ENCODE results near the gene TANC1. TPM values are rescaled to one million over a fixed set of nuclear protein-coding genes. Genes with fewer than 3 reads are reported as not detected.

TANC1 gene
- total and polyA plus RNA-seq, 2 experiments from 2014 or later = 2.8 to 9.5 TPM

GRCh38 chr2:159012142-159012541, 43.7 kb downstream of the TANC1 start:
- H4K20me1 ChIP-seq (replicated peaks; ENCODE audit: insufficient read depth) = no peaks in the 10 kb centered on the region
- H3K27ac ChIP-seq (ENCODE audit: low read depth) = no peak overlapping the region
- H3K4me3 ChIP-seq = no peak overlapping the region
- H2AFZ ChIP-seq = no peak overlapping the region
- ATAC-seq (no peak), DNase-seq (ENCODE audit: low spot score) (no peak)
- H3K4me1 ChIP-seq (ENCODE audit: insufficient read depth) = no peaks in the 10 kb centered on the region
- Mint-ChIP-seq H3K4me1 (peaks cover 7% of the 10 kb centered on the region), H3K36me3 (ENCODE audit: low read depth) (peaks cover 35% of the 10 kb centered on the region), H3K9me3 (peaks cover 32% of the 10 kb centered on the region), H3K27me3 (ENCODE audit: insufficient read depth, low read depth, poor library complexity) (peaks cover 1% of the 10 kb centered on the region), H3K27ac (no peak overlapping the region), H3K4me3 (no peak overlapping the region)
- H3K36me3 ChIP-seq (ENCODE audit: insufficient read depth) = peaks cover 17% of the 10 kb centered on the region
- H3F3A ChIP-seq (replicated peaks; ENCODE audit: low read depth) = no peaks in the 10 kb centered on the region
- TF ChIP-seq ZNF114 (CRISPR knock-in tag; IDR thresholded peaks at IDR 0.05) = no peak
- no peak for TF ChIP-seq EZH2 (IDR thresholded peaks at IDR 0.05; ENCODE audit: low read depth, unreplicated experiment)
- TF ChIP-seq POLR2AphosphoS5 (IDR thresholded peaks at IDR 0.05; ENCODE audit: low read depth) = no peak
- H3K9me2 ChIP-seq (ENCODE audit: insufficient read depth) = no peaks in the 10 kb centered on the region
- H3K4me2 ChIP-seq = no peak overlapping the region
- no peaks in the 10 kb centered on the region for H3K79me2 ChIP-seq (replicated peaks; ENCODE audit: insufficient read depth)
- H3K27me3 ChIP-seq (ENCODE audit: insufficient read depth) = no peaks in the 10 kb centered on the region

DNA sequence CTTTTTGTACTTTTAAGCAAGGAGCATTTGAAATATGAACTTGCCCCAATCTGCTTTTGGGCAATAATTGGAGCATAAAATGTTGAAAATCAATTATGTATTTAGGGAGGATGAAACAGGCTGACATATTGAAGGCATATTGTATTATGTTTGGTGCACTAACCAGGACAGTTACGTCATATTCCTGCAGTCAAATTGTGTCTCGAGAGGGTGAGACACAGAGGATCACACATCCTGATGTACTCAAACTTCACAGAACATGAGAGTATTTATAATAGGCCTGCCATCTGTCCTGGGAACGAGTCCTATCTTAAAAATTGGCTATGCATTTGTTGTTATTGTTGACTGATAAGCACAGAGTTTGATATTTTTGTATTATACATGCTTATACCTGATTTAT, 44.7 kb downstream of the TANC1 start:
- no peak overlapping the region for H3K27ac Mint-ChIP-seq
- Histone ChIP-seq H4K20me1 (replicated peaks; ENCODE audit: insufficient read depth) (no peaks in the 10 kb centered on the region), H3K9me2 (ENCODE audit: insufficient read depth) (no peaks in the 10 kb centered on the region), H3K4me1 (ENCODE audit: insufficient read depth) (no peaks in the 10 kb centered on the region), H2AFZ (no peak overlapping the region), H3K79me2 (replicated peaks; ENCODE audit: insufficient read depth) (no peaks in the 10 kb centered on the region), H3K36me3 (ENCODE audit: insufficient read depth) (peaks cover 17% of the 10 kb centered on the region), H3F3A (replicated peaks; ENCODE audit: low read depth) (no peaks in the 10 kb centered on the region), H3K4me3 (no peak overlapping the region), H3K4me2 (no peak overlapping the region), H3K27ac (ENCODE audit: low read depth) (no peak overlapping the region), H3K27me3 (ENCODE audit: insufficient read depth) (no peaks in the 10 kb centered on the region)
- H3K27me3 Mint-ChIP-seq (ENCODE audit: insufficient read depth, low read depth, poor library complexity) = peaks cover 1% of the 10 kb centered on the region
- peaks cover 35% of the 10 kb centered on the region for H3K36me3 Mint-ChIP-seq (ENCODE audit: low read depth)
- peaks cover 7% of the 10 kb centered on the region for H3K4me1 Mint-ChIP-seq
- peaks cover 32% of the 10 kb centered on the region for H3K9me3 Mint-ChIP-seq
- no peak overlapping the region for H3K4me3 Mint-ChIP-seq
- ATAC-seq (no peak), DNase-seq (ENCODE audit: low spot score) (no peak)
- TF ChIP-seq CREB1 (CRISPR knock-in tag; IDR thresholded peaks at IDR 0.05; ENCODE audit: low read depth) (no peak), EZH2 (IDR thresholded peaks at IDR 0.05; ENCODE audit: low read depth, unreplicated experiment) (no peak), POLR2AphosphoS5 (IDR thresholded peaks at IDR 0.05; ENCODE audit: low read depth) (no peak), STAT1 (IDR thresholded peaks at IDR 0.05; ENCODE audit: unreplicated experiment) (no peak), JUNB (IDR thresholded peaks at IDR 0.05; ENCODE audit: unreplicated experiment) (no peak)
- TF ChIP-seq, protein P1, sequence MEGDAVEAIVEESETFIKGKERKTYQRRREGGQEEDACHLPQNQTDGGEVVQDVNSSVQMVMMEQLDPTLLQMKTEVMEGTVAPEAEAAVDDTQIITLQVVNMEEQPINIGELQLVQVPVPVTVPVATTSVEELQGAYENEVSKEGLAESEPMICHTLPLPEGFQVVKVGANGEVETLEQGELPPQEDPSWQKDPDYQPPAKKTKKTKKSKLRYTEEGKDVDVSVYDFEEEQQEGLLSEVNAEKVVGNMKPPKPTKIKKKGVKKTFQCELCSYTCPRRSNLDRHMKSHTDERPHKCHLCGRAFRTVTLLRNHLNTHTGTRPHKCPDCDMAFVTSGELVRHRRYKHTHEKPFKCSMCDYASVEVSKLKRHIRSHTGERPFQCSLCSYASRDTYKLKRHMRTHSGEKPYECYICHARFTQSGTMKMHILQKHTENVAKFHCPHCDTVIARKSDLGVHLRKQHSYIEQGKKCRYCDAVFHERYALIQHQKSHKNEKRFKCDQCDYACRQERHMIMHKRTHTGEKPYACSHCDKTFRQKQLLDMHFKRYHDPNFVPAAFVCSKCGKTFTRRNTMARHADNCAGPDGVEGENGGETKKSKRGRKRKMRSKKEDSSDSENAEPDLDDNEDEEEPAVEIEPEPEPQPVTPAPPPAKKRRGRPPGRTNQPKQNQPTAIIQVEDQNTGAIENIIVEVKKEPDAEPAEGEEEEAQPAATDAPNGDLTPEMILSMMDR (conservative IDR thresholded peaks at IDR 0.05; ENCODE audit: low read depth in 2 of 2) = no peak

GRCh38 chr2:159015174-159015573, 46.7 kb downstream of the TANC1 start:
- Histone ChIP-seq H3K4me3 (no peak overlapping the region), H3K9me2 (ENCODE audit: insufficient read depth) (no peaks in the 10 kb centered on the region), H3K4me2 (no peak overlapping the region), H3K27ac (ENCODE audit: low read depth) (no peak overlapping the region), H4K20me1 (replicated peaks; ENCODE audit: insufficient read depth) (no peaks in the 10 kb centered on the region), H3F3A (replicated peaks; ENCODE audit: low read depth) (no peaks in the 10 kb centered on the region), H2AFZ (no peak overlapping the region), H3K4me1 (ENCODE audit: insufficient read depth) (no peaks in the 10 kb centered on the region), H3K27me3 (ENCODE audit: insufficient read depth) (no peaks in the 10 kb centered on the region), H3K36me3 (ENCODE audit: insufficient read depth) (peaks cover 17% of the 10 kb centered on the region), H3K79me2 (replicated peaks; ENCODE audit: insufficient read depth) (no peaks in the 10 kb centered on the region)
- peaks cover 32% of the 10 kb centered on the region for H3K9me3 Mint-ChIP-seq
- peaks cover 1% of the 10 kb centered on the region for H3K27me3 Mint-ChIP-seq (ENCODE audit: insufficient read depth, low read depth, poor library complexity)
- DNase-seq (ENCODE audit: low spot score) = no peak
- H3K27ac Mint-ChIP-seq = no peak overlapping the region
- ATAC-seq = no peak
- H3K4me3 Mint-ChIP-seq = no peak overlapping the region
- H3K4me1 Mint-ChIP-seq = peaks cover 5% of the 10 kb centered on the region
- H3K36me3 Mint-ChIP-seq (ENCODE audit: low read depth) = peaks cover 35% of the 10 kb centered on the region
- TF ChIP-seq ZNF114 (CRISPR knock-in tag; IDR thresholded peaks at IDR 0.05) (no peak), ETS1 (IDR thresholded peaks at IDR 0.05) (no peak), ZNF331 (CRISPR knock-in tag; IDR thresholded peaks at IDR 0.05; ENCODE audit: low read depth) (no peak), EZH2 (IDR thresholded peaks at IDR 0.05; ENCODE audit: low read depth, unreplicated experiment) (no peak), EZH2phosphoT487 (IDR thresholded peaks at IDR 0.05; ENCODE audit: unreplicated experiment) (no peak), POLR2AphosphoS5 (IDR thresholded peaks at IDR 0.05; ENCODE audit: low read depth) (no peak), CREB1 (CRISPR knock-in tag; IDR thresholded peaks at IDR 0.05; ENCODE audit: low read depth) (no peak), JUNB (IDR thresholded peaks at IDR 0.05; ENCODE audit: unreplicated experiment) (no peak)
- TF ChIP-seq, protein P1 (conservative IDR thresholded peaks at IDR 0.05; ENCODE audit: low read depth in 2 of 2) = no peak
